Brain microvascular endothelial cell (primary cell): Measurements from ENCODE around the gene WASF2.
A peak's percentile ranks its signal among the peaks of the same experiment; 100 is the strongest.

Source experiments
- DNase-seq: peaks from one replicate; pipeline ENCODE4 v3.0.0-alpha.2; 2020
- H3K27ac ChIP-seq: fragments of 250-450 bp; sonication (Bioruptor Pico); 2 replicates; pipeline ENCODE4 v1.5.1; 2020; ENCODE audit warnings: mild to moderate bottlenecking, moderate library complexity
- H3K27me3 ChIP-seq: fragments of 250-450 bp; sonication (Bioruptor Pico); replicated peaks from 2 replicates; pipeline ENCODE4 v1.5.1; 2020; ENCODE audit warnings: mild to moderate bottlenecking
- H3K36me3 ChIP-seq: fragments of 250-450 bp; sonication (Bioruptor Pico); replicated peaks from 2 replicates; pipeline ENCODE4 v1.5.1; 2020; ENCODE audit warnings: mild to moderate bottlenecking
- H3K4me3 ChIP-seq: 2 replicates; pipeline ENCODE4 v1.5.1; 2011; ENCODE audit warnings: low read depth, mild to moderate bottlenecking, control low read depth, low read length, moderate library complexity
- in situ Hi-C: cut with HindIII; loops from 2 replicates; pipeline ENCODE4 v1.10.0; 2017; ENCODE audit warnings: low sequenced_read_pairs, low pct_ligation_motif_present
- TF ChIP-seq, protein P1 (sequence below): IDR thresholded peaks from 2 replicates; pipeline ENCODE4 v1.5.1; 2011; ENCODE audit warnings: low read depth, mild to moderate bottlenecking, moderate library complexity, low read length, control low read depth, inconsistent platforms; ENCODE audit errors: missing control alignments

Gene WASF2

DNA sequence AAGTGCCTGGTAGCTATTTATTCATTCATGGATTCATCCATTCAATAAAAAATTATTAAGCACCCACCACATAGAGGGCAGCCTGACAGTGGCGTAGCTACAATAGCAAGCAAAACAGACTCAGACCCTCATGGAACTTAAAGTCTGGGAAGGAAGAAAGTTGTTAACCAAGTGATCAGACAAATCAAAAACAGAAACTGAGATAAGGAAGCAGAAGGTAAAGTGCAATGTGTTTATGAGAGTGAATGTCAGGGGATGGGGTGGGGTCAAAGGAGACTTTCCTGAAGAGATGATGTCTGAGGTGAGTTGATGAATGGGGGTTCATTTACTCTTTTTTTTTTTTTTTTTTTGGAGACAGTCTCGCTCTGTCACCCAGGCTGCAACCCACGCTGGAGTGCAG, 2.8 kb upstream of the WASF2 start:
- no peak for DNase-seq
- Histone ChIP-seq H3K4me3 (no peak overlapping the region), H3K27me3 (no peaks in the 10 kb centered on the region), H3K36me3 (no peaks in the 10 kb centered on the region), H3K27ac (no peak overlapping the region)
- in situ Hi-C loops: no loop called here
- TF ChIP-seq, protein P1, sequence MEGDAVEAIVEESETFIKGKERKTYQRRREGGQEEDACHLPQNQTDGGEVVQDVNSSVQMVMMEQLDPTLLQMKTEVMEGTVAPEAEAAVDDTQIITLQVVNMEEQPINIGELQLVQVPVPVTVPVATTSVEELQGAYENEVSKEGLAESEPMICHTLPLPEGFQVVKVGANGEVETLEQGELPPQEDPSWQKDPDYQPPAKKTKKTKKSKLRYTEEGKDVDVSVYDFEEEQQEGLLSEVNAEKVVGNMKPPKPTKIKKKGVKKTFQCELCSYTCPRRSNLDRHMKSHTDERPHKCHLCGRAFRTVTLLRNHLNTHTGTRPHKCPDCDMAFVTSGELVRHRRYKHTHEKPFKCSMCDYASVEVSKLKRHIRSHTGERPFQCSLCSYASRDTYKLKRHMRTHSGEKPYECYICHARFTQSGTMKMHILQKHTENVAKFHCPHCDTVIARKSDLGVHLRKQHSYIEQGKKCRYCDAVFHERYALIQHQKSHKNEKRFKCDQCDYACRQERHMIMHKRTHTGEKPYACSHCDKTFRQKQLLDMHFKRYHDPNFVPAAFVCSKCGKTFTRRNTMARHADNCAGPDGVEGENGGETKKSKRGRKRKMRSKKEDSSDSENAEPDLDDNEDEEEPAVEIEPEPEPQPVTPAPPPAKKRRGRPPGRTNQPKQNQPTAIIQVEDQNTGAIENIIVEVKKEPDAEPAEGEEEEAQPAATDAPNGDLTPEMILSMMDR: no peak

DNA sequence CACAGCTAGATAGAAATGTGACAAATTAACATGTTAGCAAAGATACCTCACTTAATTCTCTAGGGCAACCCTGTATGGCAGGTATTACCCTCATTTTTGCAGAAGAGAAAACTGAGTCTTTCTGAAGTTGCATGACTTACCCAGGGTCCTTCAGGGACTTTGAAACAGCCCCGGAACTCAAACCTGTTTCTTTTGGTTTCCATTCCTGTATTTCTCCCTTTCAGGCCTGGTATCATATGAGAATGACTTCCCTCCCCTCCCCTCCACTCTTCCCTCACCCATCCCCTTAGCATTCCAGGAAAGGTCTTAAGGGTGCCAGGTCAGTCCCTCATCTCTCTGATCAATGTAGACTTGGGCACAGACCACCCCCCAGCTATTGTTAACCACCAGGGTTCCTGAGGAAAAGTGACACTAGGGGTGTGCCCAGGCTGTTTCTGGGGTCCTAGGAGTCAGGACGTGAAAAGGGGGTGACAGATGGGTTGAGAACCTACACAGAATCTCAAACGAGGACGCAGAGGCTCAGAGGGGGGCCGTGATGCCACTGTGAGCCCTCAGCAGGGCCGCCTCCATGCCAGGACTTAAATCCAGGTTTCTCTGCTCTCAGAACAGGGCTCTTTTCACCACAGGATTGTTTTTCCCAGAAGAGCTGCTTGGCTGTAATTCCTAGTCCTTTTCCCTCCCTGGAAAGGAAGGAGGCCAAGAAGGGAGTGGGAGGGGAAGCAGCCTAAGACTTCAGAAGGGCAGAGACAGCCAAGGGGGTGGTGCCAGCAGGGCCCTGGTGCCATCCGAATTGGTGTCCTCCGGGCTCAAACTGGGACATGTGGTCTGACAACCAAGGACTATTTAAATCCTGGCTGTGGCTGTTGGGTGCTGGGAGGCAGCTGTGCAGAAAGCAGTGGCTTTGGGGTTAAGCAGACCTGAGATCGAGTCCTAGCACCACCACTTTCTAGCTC, 2.1 kb upstream of the WASF2 start:
- in situ Hi-C loops: no loop called here
- TF ChIP-seq, protein P1: no peak
- Histone ChIP-seq H3K27ac (no peak overlapping the region), H3K4me3 (no peak overlapping the region), H3K36me3 (no peaks in the 10 kb centered on the region), H3K27me3 (no peaks in the 10 kb centered on the region)
- no peak for DNase-seq

DNA sequence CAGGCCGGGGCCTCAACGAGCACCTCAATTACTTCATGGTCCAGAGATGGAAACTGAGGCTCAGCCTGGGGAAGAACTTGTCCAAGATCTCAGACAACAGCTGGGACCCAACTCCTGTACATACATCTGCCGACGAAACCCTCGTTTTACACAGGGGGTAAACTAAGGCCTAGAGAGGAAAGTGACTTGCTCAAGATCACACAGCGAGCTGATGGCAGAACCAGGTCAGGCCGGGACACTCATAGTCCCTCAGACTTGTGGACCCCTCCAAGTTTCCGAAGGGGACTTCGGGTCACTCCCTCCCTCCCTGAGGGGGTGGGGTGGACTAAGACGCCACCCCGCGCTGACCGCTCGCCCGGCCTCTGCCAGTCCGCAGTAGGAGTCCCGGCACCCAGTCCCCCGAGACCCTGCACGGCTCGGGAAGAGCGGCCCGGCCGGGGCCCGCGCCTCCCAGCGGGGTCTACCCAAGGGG, 430 bp downstream of the WASF2 start:
- in situ Hi-C loops: no loop called here
- Histone ChIP-seq H3K36me3 (no peaks in the 10 kb centered on the region), H3K4me3 (peak overlapping the region; percentile 98), H3K27me3 (no peaks in the 10 kb centered on the region), H3K27ac (peak overlapping the region; percentile 100)
- TF ChIP-seq, protein P1: no peak
- DNase-seq: peak; percentile 10

DNA sequence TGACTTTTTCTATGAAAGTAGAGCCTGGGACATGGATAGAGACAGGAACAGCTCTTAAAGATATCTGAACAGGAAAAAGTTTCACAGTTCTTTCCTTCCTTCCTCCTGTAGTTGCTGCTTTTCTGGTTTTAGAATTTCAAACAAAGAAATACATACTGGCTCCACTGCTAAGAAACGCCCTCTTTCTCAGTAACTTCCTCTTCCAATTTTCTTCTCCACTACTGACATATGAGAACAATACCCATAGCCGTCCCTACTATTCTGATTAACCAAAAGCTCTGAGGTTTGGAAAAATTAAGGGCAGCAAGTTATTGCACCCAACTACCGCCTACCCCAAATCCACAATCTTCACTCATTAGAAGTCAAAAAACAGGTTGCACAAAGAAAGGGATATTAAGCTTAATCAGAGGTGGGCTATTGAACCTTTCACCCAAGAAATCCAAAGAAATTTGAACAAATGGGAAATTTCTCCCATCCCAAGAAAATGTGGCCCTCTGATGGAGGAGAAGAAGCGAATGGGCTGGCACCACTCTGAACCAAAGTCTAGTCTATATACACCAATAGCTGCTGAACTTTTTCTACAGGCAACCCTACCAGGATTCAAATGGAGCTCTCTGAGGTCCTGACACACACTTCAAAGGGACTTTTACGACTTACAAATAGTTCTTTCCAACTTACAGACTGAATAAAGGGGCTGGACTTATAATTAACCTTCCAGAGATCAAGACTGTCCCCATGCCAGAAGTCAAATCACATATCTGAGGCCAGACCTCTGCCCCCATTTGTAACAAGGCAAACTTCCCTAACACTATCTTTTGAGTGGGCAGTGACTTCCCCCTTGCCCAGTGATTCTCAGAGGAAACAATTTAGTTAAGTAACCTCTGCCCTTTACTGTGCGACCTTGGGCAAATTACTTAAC, 1.7 kb downstream of the WASF2 start:
- in situ Hi-C loops: no loop called here
- DNase-seq: peak; percentile 12

DNA sequence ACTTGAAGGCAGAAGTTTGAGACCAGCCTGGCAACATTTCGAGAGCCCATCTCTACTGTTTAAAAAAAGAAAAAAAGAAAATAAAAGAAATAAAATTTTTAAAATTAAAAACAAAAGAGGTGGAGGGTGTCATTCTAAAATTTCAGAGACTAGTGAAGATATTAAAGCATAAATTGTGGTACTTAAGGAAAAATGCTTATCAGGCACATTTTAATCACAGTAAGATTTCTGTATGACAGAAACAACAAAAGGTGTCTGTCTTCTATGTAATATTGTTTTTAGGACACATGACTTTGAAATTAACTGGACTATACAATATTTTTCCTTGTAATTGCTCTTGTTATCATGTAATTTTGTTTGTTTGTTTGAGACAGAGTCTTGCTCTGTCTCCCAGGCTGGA, 4.6 kb downstream of the WASF2 start:
- H3K27ac ChIP-seq: no peak overlapping the region
- no peak for DNase-seq
- TF ChIP-seq, protein P1: no peak
- in situ Hi-C loops: no loop called here
- H3K27me3 ChIP-seq: no peaks in the 10 kb centered on the region
- H3K36me3 ChIP-seq: no peaks in the 10 kb centered on the region
- H3K4me3 ChIP-seq: no peak overlapping the region

More for the DNA sequence above, 1.7 kb downstream of the WASF2 start:
- TF ChIP-seq, protein P1: no peak
- Histone ChIP-seq H3K27me3 (no peaks in the 10 kb centered on the region), H3K27ac (no peak overlapping the region), H3K4me3 (peak overlapping the region; percentile 98), H3K36me3 (no peaks in the 10 kb centered on the region)
